ENCODE results near the gene POLR3C.

GRCh38 chr1:145871994-145872924, 48.3 kb downstream of the POLR3C start:
- TF ChIP-seq EZH2 (IDR thresholded peaks at IDR 0.05; ENCODE audit: low read length) = no peak
- no peak for TF ChIP-seq CTCF (optimal IDR thresholded peaks at IDR 0.05 in 1 of 3, IDR thresholded peaks at IDR 0.05 in 1 of 3, conservative IDR thresholded peaks at IDR 0.05 in 1 of 3; ENCODE audit: extremely low read depth in 1 of 3, insufficient read depth in 2 of 3, low read length in 3 of 3)

Measured in keratinocyte (primary cell).